ENCODE results near the gene ELP4. TPM values are rescaled to one million over a fixed set of nuclear protein-coding genes. Genes with fewer than 3 reads are reported as not detected.

Gene ELP4
- total RNA-seq, 1 donor from 2014 or later = 147 TPM

DNA sequence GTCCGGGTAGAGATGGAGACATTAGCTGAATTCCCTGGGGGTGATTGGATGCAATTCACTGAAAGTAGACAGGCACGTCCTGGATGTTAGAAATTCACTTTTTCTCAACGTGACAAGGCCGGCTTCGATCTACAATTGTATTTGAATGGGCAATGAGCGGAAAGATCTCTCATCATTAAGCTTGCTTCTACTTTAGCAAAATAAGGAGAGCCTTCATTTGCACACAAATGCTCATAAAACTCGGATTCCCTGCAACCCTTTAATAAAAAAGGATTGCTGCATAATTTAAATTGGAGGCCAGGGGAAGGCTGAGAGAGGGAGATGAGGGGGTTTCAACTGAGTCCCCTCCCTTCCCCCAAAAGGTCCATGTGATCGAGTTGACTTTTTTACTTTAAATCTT is 312.2 kb downstream of the ELP4 start:
- peak overlapping the region; percentile 98 for H3K4me2 ChIP-seq
- peaks cover 100% of the 10 kb centered on the region for H3K27me3 ChIP-seq
- H3K9me3 ChIP-seq (ENCODE audit: low read depth) = no peaks in the 10 kb centered on the region
- Mint-ChIP-seq H3K27me3 (ENCODE audit: insufficient read depth, low read depth) (peaks cover 95% of the 10 kb centered on the region), H3K9me3 (peaks cover 4% of the 10 kb centered on the region), H3K27ac (no peak overlapping the region), H3K36me3 (no peaks in the 10 kb centered on the region), H3K4me1 (peaks cover 46% of the 10 kb centered on the region), H3K4me3 (no peak overlapping the region)
- H3K9ac ChIP-seq = no peak overlapping the region
- no peaks in the 10 kb centered on the region for H3K36me3 ChIP-seq
- DNase-seq (ENCODE audit: low spot score) = peak; percentile 40
- H3K27ac ChIP-seq = no peak overlapping the region
- no peaks in the 10 kb centered on the region for H3K79me2 ChIP-seq (ENCODE audit: low read depth)
- H4K20me1 ChIP-seq (ENCODE audit: low read depth) = peaks cover 41% of the 10 kb centered on the region
- H3K4me3 ChIP-seq = no peak overlapping the region
- peaks cover 84% of the 10 kb centered on the region for H3K4me1 ChIP-seq
- TF ChIP-seq EZH2 (IDR thresholded peaks at IDR 0.05) (peak; percentile 38), EZH2phosphoT487 (IDR thresholded peaks at IDR 0.05) (peak; percentile 64)
- TF ChIP-seq, protein P1, sequence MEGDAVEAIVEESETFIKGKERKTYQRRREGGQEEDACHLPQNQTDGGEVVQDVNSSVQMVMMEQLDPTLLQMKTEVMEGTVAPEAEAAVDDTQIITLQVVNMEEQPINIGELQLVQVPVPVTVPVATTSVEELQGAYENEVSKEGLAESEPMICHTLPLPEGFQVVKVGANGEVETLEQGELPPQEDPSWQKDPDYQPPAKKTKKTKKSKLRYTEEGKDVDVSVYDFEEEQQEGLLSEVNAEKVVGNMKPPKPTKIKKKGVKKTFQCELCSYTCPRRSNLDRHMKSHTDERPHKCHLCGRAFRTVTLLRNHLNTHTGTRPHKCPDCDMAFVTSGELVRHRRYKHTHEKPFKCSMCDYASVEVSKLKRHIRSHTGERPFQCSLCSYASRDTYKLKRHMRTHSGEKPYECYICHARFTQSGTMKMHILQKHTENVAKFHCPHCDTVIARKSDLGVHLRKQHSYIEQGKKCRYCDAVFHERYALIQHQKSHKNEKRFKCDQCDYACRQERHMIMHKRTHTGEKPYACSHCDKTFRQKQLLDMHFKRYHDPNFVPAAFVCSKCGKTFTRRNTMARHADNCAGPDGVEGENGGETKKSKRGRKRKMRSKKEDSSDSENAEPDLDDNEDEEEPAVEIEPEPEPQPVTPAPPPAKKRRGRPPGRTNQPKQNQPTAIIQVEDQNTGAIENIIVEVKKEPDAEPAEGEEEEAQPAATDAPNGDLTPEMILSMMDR (IDR thresholded peaks at IDR 0.05) = no peak
- H3F3A ChIP-seq (ENCODE audit: low read depth) = peaks cover 92% of the 10 kb centered on the region
- no peak overlapping the region for H2AFZ ChIP-seq (replicated peaks)

DNA sequence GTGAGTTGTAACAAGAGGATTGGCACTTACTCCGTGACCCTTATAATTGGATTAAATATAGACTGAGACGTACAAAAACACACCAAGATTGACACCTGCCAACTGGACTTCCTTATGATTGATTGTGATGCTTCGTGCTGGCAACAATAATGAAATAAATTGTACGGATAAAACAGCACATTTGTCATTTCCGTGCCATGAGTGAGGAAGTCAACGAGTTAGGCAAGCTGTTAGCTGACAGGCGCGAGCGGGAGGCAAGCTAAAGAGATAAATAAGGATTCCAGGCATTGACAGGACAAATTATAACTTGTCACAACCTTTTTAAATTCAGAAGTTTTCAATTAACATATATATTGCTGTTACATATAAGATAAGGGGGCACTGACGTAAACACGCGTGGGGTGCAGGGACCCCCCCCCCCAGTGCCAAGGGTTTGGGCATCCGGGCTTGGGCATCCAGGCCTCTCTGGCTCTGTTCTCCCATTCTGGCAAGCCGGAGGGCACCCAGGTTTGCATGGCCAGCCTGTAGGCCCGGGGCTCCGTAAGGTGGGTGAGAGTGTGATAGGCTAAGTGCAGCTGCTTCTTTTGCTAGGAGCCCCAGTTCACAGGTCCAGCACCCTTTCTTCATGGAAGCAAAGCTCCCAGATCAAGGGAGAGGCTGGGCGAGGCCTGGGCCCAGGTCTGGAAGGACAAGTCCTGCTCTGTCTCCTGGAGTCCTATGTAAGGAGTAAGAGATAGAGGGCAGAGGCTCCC is 312.8 kb downstream of the ELP4 start:
- Mint-ChIP-seq H3K27ac (no peak overlapping the region), H3K36me3 (no peaks in the 10 kb centered on the region), H3K4me1 (peaks cover 45% of the 10 kb centered on the region), H3K4me3 (peak overlapping the region; percentile 52), H3K9me3 (peaks cover 4% of the 10 kb centered on the region), H3K27me3 (ENCODE audit: insufficient read depth, low read depth) (peaks cover 93% of the 10 kb centered on the region)
- Histone ChIP-seq H3K9me3 (ENCODE audit: low read depth) (no peaks in the 10 kb centered on the region), H3K27me3 (peaks cover 100% of the 10 kb centered on the region), H3K4me1 (peaks cover 83% of the 10 kb centered on the region), H3K9ac (no peak overlapping the region), H3K4me2 (peak overlapping the region; percentile 98), H3K36me3 (no peaks in the 10 kb centered on the region), H3K79me2 (ENCODE audit: low read depth) (no peaks in the 10 kb centered on the region), H4K20me1 (ENCODE audit: low read depth) (peaks cover 40% of the 10 kb centered on the region), H2AFZ (replicated peaks) (no peak overlapping the region), H3F3A (ENCODE audit: low read depth) (peaks cover 88% of the 10 kb centered on the region), H3K27ac (no peak overlapping the region), H3K4me3 (no peak overlapping the region)
- peak; percentile 33 for DNase-seq (ENCODE audit: low spot score)
- TF ChIP-seq EZH2phosphoT487 (IDR thresholded peaks at IDR 0.05) (no peak), EZH2 (IDR thresholded peaks at IDR 0.05) (no peak)
- TF ChIP-seq, protein P1 (IDR thresholded peaks at IDR 0.05) = no peak

DNA sequence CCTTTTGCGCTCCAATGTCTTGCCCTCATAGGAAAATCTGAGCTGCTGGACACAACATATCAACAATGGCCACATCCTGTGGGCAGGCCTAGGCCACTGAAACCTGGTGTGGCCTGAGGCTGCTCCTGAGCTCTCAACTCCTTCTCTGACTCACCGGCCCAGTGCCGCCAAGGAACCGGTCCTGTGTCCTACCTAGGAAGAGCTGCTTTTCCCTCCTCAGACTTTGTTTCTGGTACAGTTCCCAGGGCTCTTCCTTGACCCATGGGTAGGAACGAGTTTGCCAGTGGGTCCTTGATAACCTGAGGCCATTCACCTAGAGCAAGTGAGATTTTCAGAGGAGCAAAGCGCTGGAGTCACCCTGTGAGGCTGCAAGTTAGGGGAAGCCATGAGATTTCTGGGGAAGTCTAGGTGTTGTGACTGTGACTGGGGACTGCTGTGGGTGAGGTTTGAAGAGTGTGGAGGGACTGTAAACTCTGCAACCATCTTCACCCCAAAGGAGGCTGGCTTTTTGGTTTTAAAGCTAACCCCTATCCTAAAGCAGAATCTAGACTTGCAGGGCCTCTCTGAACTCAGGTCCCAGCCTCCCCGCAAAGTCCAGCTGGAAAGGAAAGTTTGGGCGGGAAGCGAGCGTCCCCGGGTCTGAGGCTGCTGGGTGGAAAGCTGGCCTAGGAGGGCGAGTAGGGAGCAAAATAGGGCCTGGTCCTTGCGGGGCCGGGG is 313.5 kb downstream of the ELP4 start:
- Mint-ChIP-seq H3K4me1 (peaks cover 52% of the 10 kb centered on the region), H3K36me3 (no peaks in the 10 kb centered on the region), H3K4me3 (no peak overlapping the region), H3K9me3 (peaks cover 4% of the 10 kb centered on the region), H3K27me3 (ENCODE audit: insufficient read depth, low read depth) (peaks cover 95% of the 10 kb centered on the region), H3K27ac (no peak overlapping the region)
- no peak overlapping the region for H3K4me3 ChIP-seq
- H3K4me1 ChIP-seq = peaks cover 83% of the 10 kb centered on the region
- H3F3A ChIP-seq (ENCODE audit: low read depth) = peaks cover 93% of the 10 kb centered on the region
- peak; percentile 27 for DNase-seq (ENCODE audit: low spot score)
- H2AFZ ChIP-seq (replicated peaks) = peak overlapping the region; percentile 66
- H3K4me2 ChIP-seq = peak overlapping the region; percentile 91
- no peak overlapping the region for H3K9ac ChIP-seq
- H3K9me3 ChIP-seq (ENCODE audit: low read depth) = no peaks in the 10 kb centered on the region
- no peaks in the 10 kb centered on the region for H3K79me2 ChIP-seq (ENCODE audit: low read depth)
- H4K20me1 ChIP-seq (ENCODE audit: low read depth) = peaks cover 36% of the 10 kb centered on the region
- H3K27me3 ChIP-seq = peaks cover 100% of the 10 kb centered on the region
- TF ChIP-seq EZH2 (IDR thresholded peaks at IDR 0.05) (no peak), EZH2phosphoT487 (IDR thresholded peaks at IDR 0.05) (no peak)
- TF ChIP-seq, protein P1 (IDR thresholded peaks at IDR 0.05) = no peak
- no peak overlapping the region for H3K27ac ChIP-seq
- no peaks in the 10 kb centered on the region for H3K36me3 ChIP-seq

Measured in neural progenitor cell (in vitro differentiated cells).